Breast epithelium (tissue), 3 donors: ENCODE results near the gene ADCY1.

Source experiments
- POLR2A ChIP-seq: fragments of 450-650 bp; IDR thresholded peaks from one replicate; pipeline ENCODE4 v1.6.1; 2016; ENCODE audit warnings: antibody characterized with exemption, mild to moderate bottlenecking, moderate library complexity
- POLR2AphosphoS5 ChIP-seq, 3 donors: sonication (generic); formaldehyde crosslinking; IDR thresholded peaks; one replicate each; pipeline ENCODE4 v1.6.1; 2017; ENCODE audit warnings: antibody characterized with exemption in 3 of 3
- TF ChIP-seq, protein P1 (sequence below), 3 donors: fragments of 450-650 bp; IDR thresholded peaks; one replicate each; pipeline ENCODE4 v1.5.1; 2016 to 2017; ENCODE audit warnings: antibody characterized with exemption in 3 of 3, mild to moderate bottlenecking in 3 of 3, moderate library complexity in 3 of 3

DNA sequence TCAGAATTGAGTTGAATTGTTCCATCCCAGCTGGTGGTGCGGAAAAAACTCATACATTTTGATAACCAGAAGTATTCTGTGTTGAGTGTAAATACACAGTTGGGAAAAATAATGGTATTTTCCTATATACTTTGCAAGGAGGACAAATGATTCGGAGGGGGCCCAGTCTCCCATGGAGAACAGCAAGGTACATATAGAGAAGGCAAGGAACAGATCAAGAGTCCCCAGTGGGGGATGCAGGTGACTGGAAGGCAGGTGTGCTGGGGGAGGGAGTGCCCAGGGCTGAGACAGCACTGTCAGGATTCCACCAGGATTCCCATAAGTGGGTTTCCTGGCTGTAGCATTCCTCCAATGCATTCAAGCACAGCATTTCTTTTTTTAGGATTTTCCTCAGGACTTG lies 10.8 kb upstream of the ADCY1 start:
- TF ChIP-seq, protein P1, sequence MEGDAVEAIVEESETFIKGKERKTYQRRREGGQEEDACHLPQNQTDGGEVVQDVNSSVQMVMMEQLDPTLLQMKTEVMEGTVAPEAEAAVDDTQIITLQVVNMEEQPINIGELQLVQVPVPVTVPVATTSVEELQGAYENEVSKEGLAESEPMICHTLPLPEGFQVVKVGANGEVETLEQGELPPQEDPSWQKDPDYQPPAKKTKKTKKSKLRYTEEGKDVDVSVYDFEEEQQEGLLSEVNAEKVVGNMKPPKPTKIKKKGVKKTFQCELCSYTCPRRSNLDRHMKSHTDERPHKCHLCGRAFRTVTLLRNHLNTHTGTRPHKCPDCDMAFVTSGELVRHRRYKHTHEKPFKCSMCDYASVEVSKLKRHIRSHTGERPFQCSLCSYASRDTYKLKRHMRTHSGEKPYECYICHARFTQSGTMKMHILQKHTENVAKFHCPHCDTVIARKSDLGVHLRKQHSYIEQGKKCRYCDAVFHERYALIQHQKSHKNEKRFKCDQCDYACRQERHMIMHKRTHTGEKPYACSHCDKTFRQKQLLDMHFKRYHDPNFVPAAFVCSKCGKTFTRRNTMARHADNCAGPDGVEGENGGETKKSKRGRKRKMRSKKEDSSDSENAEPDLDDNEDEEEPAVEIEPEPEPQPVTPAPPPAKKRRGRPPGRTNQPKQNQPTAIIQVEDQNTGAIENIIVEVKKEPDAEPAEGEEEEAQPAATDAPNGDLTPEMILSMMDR (IDR thresholded peaks at IDR 0.05) = no peak
- TF ChIP-seq POLR2AphosphoS5 (IDR thresholded peaks at IDR 0.05) (no peak), POLR2A (no peak)
